Measurements from ENCODE around the gene KLHL13.
"Not testable (repeated sequence)": the region's sequence is repeated elsewhere in the genome, so short reads cannot be mapped to it uniquely, and the experiment has no call there.

KLHL13 gene

DNA sequence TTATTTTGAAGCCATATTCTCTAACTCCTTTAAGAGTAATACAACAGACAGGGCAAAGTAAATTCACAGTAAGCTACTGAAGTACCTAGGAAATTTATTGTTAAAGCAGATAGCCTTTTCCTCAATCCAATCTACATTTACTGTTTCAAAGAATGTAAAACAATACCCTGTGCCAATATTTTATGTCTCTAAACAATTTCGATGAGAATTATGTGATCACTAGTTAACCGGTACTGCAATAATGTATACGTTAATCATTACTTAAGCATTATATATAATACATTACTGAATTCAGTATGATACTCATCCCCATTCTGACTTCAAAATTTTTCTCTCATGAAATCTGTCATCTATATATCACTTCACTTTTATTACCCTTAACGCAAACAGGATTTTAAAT, 28.5 kb downstream of the KLHL13 start:
- DNase-seq (ENCODE audit: low read depth in 4 of 4, low spot score in 1 of 4) = no peak

DNA sequence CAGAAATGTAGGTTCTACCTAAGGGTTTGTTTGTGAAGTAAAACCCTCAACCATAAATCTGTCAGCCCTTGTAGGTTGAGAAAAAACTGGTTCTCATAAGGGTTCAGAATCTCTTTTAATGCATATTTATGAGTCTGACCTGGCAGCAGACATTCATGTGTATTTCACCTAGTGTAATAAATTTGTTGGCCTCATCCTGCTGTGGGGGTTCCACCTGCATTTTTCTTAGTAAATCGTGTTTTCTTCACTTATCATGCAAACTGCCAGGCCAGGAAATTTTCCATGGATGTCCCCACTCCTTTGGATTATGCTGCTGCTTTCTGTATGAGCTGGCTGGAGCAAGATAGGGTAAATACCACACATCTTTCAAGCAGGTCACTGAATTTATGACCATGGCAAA, 42.4 kb downstream of the KLHL13 start:
- DNase-seq (ENCODE audit: low read depth in 4 of 4, low spot score in 1 of 4) = no peak

DNA sequence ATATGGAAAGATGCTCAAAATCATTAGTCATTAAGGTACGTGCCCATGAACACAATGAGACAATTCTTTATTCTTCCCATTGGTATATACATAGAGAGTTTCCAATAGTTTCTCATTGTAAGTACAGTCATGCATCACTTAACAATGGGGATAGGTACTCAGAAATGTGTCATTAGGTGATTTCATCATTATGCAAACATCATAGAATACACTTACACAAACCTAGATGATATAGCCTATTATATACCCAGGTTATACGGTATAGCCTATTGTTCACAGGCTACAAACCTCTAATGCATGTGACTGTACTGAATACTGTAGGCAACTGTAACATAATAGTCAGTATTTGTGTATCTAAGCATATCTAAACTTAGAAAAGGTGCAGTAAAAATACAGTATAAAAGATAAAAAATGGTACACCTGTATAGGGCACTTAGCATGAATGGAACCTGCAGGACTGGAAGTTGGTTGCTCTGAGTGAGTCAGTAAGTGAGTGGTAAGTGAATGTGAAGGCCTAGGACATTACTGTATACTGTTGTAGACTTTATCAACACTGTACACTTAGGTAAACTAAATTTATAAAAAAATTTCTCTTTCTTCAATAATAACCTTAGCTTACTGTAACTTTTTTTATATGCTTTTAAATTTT, 49.6 kb downstream of the KLHL13 start:
- DNase-seq (ENCODE audit: low read depth in 4 of 4, low spot score in 1 of 4) = no peak

DNA sequence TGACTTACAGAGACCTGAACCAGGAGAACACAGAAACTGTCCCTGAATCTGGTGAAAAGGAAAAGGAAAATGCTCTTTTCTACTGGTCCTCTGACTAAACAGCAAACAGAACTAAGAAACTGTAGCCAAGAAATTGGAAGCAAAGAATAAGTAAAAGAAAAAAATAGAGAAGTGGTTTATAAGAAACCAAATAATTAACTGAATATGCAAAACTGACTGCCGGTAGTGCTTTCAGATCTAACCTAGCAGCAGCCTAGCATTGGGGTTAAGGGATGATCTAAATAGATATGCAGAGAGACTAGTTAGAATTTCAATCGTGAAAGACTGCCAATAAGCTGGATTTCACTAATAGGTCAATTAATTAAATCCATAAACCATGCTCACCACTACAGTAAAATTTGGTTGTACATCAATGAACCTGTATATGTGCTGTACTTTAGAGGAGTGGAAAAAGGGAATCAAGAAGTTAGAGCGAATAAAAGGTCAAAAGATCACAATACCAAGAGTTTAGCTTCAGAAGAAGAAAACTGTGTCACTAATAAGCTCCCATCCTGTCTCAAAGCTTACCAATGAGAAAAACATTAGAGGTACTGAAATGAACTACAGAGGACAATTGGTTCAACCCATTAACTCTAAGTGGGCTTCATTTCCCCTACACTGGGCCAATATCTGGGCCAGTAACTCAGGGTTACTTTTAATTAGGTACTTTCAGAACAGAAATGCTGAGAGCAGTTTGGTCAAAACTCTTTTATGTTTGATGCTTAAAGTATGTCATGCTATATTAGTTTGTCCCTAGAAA, 53.6 kb downstream of the KLHL13 start:
- no peak for DNase-seq (ENCODE audit: low read depth in 4 of 4, low spot score in 1 of 4)

DNA sequence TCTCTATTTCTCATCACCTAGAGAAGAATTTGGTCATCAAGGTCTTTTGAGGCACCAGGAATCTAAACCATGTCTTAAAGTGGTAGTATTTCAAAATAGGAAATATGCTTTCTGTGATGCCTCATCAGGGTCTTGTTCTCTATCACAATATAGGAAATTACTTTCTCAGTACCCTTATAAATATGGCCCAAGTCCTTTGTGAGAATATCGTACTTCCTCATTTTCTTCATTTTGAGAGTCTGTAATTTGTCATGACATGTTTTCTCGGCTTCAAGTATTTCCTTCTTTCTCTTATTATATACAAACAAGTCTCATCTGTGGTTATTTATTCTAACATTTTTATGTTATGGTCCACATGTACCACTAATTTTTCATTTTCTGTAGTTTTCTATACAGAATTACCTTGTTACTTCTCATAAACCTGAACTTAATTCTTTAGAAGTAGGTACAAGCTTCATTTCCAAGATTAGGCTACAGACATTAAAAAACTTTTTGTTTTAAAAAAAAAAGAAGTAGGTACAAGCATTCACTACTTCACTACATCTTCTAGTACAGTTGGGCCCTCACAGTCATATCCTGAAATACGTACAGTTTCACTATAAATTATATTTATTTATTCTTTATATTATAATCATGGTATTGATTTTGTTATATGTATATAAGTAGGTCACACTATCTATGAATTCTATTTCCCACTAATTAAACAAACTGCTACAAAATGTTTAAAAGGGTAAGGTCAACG, 54.4 kb downstream of the KLHL13 start:
- DNase-seq (ENCODE audit: low read depth in 4 of 4, low spot score in 1 of 4) = no peak

DNA sequence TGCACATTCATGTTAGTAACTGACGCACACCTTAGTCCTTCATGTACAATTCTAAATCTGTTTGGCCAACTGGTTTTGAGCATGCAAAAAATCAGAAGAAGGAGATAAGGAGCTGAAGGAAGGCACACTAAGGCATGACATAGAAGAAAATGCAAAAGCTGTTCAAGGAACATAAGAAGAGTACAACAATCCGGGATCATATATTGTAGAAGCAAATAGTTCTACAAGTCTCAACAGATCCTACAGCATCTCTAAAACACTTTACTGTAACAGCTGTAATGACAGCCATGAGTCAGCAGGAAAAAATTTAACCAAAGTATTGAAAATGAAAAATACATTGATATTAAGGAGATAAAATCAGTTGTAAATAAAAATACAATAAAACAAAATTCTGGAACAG, 57.7 kb downstream of the KLHL13 start:
- no peak for DNase-seq (ENCODE audit: low read depth in 4 of 4, low spot score in 1 of 4)

DNA sequence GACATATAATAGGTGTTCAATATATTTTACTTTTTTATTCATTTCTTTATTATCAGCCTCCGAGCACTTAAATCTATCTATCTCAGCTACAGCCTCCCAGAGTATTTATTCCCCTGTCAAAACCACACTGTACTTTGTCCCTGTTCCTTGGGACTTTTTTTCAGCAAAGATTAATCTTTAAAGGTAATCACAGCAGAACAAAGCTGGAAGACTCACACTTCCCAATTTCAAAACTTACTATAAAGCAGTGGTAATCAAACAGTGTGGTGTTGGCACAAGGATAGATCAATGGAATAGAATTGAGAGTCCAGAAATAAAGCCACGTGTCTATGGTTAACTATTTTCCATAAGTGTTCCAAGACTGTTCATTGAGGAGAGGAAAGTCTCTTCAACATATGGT, 59.7 kb downstream of the KLHL13 start:
- DNase-seq (ENCODE audit: low read depth in 4 of 4, low spot score in 1 of 4) = no peak

DNA sequence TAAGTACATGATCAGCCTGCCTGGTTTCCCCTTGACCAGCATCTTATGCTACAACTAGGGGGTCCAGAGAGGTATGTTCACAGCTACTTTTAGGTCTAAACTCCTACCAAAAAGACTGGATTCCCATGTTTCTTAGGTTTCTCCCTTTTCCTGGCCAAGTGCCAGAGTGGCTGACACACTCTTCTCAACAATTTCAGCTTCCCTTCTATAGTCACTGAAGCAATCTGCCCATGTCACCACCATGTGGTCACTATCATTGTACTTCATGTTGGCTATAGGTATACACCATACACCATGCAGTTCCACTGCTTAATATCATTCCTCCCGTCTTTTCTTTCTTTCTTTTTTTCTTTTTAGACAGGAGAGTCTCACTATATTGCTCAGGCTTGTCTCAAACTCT, 66.9 kb downstream of the KLHL13 start:
- DNase-seq (ENCODE audit: low read depth in 4 of 4, low spot score in 1 of 4) = no peak

DNA sequence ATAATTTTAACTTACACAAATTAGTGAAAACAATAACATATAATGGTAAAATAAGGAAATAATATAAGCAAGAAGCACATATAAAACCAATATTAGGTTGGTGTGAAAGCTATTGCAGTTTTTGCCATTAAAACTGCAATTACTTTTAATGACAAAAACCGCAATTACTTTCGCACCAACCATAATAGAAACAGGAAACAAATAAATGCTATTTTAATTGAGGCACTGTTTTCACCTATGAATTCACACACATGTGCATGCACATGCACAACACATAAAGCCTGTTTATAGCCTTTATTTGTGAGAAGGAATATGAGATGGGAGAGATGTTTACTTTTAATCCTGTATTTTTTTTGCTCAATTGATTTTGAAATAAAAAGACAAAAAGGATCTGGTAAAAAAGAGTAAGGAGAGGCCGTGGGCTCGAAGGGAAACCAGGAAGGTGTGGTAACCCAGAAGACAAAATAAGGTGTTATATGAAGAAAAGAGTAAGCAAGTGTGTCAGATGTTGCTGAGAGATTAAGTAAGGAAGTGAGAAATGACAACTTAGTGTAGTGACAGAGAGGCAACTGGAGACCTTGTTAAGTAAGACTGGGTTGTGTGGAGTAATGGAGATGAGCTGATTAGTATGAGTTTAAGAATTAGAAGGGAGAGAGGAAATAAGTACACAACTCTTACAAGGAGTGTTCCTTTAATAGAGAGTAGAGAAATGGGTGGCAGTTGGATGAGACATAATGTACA, 69.0 kb downstream of the KLHL13 start:
- no peak for DNase-seq (ENCODE audit: low read depth in 4 of 4, low spot score in 1 of 4)

DNA sequence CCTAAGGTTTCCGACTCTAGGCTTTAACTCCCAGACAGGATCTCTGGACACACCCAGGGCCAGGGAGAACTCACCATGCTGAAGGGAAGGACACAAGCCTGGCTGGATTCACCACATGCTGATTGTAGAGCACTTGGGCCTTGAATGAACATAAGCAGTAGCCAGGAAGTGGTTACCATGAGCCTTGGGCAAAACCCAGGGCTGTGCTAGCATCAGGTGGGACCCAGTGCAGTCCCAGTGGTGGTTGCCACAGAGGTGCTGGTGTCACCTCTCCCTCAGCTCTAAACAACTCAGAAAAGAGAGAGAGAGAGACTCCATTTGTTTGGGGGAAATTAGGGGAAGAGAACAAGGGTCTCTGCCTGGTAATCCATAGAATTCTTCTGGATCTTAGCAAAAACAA, 77.0 kb downstream of the KLHL13 start:
- DNase-seq (ENCODE audit: low read depth in 4 of 4, low spot score in 1 of 4) = no peak

DNA sequence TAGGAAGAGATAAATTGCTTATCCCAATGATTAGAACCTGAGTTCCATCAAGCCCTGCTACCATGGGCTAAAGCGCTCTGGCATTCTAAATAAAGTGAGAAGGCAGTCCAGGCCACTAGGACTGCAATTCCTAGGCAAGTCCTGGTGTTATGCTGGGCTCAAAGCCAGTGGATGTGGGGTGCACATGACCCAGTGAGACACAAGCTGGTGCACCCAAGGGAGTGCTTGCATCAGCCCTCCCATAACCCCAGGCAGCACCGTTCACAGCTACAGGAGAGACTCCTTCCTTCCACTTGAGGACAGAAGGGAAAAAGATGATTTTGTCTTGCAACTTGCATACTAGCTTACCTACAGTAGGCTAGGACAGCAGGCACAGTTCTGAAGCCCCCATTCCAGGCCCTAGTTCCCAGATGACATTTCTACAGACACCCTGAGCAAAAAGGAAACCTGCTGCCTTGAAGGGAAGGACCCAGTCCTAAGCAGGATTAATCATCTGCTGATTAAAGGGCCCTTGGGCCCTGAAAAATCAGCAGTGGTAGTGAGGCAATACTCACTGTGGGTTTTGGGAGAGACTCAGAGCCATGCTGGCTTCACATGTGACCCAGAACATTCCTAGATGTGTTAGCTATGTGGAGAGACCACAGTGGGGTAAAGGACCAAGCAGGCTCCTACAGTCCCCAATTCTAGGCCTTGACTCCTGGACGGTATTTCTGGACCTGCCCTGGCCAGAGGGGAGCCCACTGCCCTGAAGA, 77.8 kb downstream of the KLHL13 start:
- DNase-seq (ENCODE audit: low read depth in 4 of 4, low spot score in 1 of 4) = no peak

DNA sequence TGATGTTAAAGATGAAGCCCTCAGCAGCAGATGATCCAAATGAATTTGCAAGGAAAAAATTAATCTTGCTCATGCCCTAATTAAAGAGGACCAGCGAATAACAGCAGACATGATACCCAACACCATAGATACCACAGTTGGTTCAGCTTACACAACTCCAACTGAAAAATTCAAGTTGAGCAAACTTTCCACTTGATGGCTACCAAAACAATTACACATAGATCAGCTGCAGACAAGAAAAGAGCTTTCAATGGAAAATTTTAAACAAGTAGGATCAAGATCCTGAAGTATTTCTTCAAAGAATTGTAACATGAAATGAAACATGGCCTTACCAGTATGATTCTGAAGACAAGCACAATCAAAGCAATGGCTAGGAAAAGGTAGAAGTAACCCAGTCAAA, 90.0 kb downstream of the KLHL13 start:
- DNase-seq (ENCODE audit: low read depth in 4 of 4, low spot score in 1 of 4) = no peak

DNA sequence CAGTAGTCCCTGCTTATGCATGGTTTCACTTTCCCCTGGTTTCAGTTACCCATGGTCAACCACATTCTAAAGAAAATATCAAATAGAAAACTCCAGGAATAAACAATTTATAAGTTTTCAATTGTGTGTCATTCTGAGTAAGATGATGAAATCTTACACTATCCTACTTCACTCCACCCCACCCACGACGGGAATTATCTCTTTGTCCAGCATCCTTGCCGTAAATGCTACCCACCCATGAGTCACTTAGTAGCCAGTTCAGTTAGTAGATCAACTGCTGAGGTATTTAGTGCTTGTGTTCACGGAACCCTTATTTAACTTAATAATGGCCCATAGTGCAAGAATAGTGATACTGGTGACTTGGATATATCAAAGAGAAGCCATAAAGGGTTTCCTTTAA, 91.4 kb downstream of the KLHL13 start:
- DNase-seq (ENCODE audit: low read depth in 4 of 4, low spot score in 1 of 4) = no peak

DNA sequence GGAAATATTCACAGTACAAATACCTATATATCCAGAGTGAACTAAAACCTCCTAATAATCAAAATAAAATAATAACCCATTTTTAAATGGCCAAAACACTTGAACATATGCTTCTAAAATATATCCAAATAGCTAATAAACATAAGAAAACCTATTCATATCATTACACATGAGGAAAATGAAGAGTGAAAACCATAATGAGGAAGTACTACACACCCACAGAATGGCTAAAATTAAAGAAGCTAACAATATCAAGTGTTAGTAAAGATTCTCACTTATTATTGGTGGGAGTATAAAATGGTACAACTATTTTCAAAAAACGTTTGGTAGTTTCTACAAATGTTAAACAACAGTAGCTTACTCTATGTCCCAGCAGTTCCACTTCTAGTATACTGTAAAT, 92.1 kb downstream of the KLHL13 start:
- DNase-seq (ENCODE audit: low read depth in 4 of 4, low spot score in 1 of 4) = no peak

DNA sequence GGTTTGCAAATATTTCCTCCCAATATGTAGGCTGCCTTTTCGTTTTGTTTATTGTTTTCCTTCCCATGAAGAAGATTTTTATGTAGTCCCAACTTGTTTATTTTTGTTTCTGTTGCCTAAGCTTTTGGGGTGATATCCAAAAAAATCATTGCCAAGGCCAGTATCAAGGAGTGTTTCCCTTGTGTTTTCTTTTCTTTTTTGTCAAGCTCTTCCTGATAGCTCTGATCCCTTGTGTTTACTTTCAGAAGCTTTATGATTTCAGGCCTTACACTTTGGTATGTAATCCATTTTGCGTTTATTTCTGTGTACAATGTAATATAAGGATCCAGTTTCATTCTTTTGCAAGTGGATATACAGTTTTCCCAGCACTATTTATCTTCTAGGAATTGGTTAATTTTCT, 93.9 kb downstream of the KLHL13 start:
- no peak for DNase-seq (ENCODE audit: low read depth in 4 of 4, low spot score in 1 of 4)

DNA sequence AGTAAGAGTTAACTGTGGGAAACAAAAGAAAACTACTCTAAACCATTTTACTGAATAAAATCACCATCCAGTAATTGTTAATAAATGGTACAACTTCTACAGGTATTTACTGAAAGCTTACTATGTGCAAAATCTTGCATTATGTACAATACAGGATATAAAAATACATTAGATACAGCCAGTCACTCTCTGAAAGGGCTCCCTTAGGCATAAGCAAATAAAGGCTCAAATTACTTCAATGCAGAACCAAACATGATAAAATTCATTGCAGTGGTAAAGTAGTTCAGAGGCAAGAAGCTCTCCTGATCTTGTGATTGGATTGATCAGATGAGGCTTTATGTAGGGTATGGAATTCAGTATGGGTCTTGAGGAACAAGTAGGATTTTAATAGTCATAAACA, 100.2 kb downstream of the KLHL13 start:
- no peak for DNase-seq (ENCODE audit: low read depth in 4 of 4, low spot score in 1 of 4)

DNA sequence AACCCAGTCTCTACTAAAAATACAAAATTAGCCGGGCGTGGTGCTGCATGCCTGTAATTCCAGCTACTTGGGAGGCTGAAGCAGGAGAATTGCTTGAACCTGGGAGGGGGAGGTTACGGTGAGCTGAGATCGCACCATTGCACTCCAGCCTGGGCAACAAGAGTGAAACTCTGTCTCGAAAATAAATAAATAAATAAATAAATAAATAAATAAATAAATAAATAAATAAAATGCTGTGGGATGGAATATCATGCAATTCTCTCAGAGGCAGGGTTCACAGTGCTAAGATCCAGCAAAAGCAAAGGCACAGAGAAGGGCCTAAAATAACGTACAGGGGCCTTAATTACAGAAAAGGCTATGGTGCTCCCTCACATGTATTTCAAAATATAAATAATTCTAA, 114.2 kb downstream of the KLHL13 start:
- not testable (repeated sequence) for DNase-seq (ENCODE audit: low read depth in 4 of 4, low spot score in 1 of 4)

DNA sequence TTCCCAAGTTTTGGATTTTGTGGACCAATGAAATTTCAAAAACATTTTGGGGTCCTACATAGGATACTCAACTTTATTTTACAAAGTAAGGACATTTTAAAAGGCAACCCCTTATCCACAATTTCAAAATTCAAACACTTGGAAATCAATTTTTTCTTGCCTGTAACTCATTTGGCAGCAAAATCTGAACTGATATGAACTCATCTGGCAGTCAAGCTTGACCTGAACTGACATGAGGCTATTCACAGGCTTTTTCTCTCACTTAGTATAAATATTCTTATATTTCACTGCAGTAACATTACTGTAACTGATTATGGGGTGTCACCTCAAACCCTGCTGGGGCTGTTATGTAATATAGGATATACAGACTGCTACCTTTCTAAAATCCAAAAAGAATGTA, 116.1 kb downstream of the KLHL13 start:
- no peak for DNase-seq (ENCODE audit: low read depth in 4 of 4, low spot score in 1 of 4)

DNA sequence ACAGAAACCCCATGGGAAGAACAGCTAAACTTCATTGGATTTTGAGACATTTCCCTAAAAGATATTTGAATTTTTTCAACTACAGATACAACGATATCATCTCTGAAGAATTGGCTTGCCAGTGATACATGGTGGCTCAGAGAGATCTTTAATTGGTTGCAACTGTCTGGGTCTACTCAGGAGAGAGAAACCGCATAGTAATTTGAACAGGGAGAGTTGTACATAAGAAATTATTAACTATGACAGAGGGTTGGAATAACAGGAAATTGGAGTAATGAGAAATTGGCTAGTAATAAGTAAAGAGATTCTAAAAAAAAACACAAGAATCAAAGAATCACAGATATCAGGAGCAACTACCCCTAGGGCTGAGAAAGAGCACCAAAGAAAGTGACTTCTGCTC, 118.4 kb downstream of the KLHL13 start:
- no peak for DNase-seq (ENCODE audit: low read depth in 4 of 4, low spot score in 1 of 4)

DNA sequence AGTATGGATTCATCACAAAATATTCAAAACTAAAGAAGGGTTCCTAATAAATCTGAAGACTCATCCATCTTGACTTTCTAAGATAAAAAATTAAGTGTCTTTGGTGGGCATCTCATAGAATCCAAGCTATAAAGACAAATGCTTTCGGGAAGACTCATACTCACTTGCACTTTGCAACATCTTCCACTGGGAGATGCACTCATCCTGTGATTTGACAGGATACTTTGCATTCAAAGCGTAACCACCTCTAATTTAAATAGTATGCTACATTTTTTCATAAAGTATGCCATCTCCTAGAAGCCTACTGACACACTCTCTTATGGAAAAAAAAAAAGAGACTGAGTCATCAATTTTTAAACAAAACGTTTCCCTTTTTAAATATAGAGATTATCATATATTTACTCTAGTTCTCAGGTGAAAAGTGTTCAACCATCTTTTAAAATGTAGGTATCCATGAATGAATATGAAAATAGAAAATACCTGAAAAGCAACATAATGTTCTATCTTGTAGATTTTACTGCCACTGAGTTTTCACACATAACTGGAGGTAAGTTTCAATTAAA, 119.6 kb downstream of the KLHL13 start:
- DNase-seq (ENCODE audit: low read depth in 4 of 4, low spot score in 1 of 4) = no peak

DNA sequence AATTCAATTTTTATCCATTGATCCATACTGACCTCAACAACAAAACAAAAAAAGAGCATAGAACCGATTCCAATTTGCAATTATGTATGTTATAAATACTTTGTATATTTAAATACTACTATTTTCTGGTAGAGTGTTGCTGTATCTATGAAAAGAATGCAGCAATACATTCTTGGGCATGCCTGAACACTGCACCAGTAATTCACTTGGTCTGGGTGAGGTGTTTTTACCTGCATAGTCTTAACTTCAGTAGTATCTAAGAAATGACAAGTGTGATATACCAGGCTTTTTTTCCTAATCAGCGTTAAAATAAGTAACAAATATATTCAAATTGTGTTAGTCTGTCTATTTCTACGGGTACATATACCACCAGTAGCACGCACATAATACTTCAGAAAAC, 120.2 kb downstream of the KLHL13 start:
- DNase-seq (ENCODE audit: low read depth in 4 of 4, low spot score in 1 of 4) = no peak

Data from stimulated activated CD4-positive, alpha-beta T cell treated with anti-CD3 and anti-CD28 coated beads, Interleukin-1b, Interleukin-23, amount 100 ng/mL, for 24 hours (primary cell).